Measurements from ENCODE around the gene OS9.

DNA sequence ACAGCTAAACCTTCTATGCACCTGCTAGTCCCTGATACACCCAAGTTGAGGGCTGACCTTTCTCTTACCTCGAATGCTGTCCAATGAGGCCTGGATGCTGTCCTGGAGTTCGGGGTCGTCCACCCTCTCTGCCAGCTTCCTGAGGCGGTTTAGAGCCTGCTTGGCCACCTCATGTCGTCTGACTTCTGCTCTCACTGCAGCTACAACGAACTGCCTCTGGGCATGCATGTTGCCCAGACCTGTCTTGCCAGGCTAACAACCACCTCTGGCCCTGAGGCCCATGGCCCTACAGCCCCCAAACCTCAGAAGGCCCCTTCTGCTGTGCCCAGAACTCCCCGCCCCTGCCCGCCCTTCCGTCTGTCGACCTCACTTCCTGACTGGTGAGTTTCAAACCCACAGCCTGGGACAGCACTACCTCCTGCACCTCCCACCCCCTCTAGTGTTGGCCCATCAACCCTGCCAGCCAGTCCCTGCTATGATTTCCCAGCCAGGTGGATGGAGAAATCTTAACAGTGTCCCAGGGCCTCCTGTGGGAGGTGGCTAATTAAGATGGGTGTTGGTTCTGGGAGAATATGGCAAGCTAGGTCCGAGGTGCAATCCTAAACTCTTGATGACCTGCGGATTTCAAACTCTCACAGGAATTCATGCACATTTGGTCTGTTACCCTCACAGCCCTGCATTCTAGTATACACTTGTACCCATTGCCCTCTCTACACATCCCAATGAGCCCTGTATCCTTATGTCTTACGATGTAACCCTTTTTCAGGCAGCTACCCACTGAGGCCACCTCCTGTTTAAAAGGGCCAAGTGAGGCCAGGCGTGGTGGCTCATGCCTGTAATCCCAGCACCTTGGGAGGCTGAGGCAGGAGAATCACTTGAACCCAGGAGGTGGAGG, 48.2 kb downstream of the OS9 start:
- TF ChIP-seq POLR2A (IDR thresholded peaks at IDR 0.05): no peak
- TF ChIP-seq, protein P1, sequence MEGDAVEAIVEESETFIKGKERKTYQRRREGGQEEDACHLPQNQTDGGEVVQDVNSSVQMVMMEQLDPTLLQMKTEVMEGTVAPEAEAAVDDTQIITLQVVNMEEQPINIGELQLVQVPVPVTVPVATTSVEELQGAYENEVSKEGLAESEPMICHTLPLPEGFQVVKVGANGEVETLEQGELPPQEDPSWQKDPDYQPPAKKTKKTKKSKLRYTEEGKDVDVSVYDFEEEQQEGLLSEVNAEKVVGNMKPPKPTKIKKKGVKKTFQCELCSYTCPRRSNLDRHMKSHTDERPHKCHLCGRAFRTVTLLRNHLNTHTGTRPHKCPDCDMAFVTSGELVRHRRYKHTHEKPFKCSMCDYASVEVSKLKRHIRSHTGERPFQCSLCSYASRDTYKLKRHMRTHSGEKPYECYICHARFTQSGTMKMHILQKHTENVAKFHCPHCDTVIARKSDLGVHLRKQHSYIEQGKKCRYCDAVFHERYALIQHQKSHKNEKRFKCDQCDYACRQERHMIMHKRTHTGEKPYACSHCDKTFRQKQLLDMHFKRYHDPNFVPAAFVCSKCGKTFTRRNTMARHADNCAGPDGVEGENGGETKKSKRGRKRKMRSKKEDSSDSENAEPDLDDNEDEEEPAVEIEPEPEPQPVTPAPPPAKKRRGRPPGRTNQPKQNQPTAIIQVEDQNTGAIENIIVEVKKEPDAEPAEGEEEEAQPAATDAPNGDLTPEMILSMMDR (IDR thresholded peaks at IDR 0.05): no peak

All from body of pancreas (tissue), 4 donors.